ENCODE results near the gene PHF2. TPM values are rescaled to one million over a fixed set of nuclear protein-coding genes. Genes with fewer than 3 reads are reported as not detected.

The PHF2 gene
- total RNA-seq, 1 experiment from 2014 or later = 16.1 TPM

DNA sequence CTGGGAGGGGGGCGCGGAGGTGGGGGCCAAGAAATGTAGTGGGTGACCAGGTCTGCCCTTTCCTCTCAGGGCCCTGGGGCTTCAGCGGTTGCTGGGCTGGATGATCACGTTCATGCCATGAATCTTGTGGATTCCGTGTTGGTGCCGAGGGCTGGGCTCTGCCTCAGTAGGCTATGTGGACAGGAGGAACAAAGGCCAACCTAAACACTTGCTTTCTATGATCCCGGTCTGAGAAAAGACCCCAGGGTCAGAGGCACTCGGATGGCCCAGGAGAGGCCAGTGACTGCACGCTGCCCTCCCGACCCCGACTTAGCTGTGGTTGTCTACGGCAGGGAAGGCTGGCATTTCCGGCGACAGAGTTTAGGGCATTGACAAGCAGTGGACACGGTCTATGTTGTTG lies 26.6 kb downstream of the PHF2 start:
- Histone ChIP-seq H2AFZ (ENCODE audit: low read length) (no peak overlapping the region), H3K27me3 (ENCODE audit: low read length) (no peaks in the 10 kb centered on the region), H3K79me2 (ENCODE audit: low read length) (peaks cover 92% of the 10 kb centered on the region), H3K4me3 (ENCODE audit: low read length) (no peak overlapping the region), H3K36me3 (ENCODE audit: insufficient read depth, low read length) (no peaks in the 10 kb centered on the region; the same call in 1 of the 2 replicates), H4K20me1 (ENCODE audit: insufficient read depth, low read depth, low read length) (no peaks in the 10 kb centered on the region), H3K27ac (ENCODE audit: low read length) (no peak overlapping the region), H3K9ac (ENCODE audit: low read length) (no peak overlapping the region), H3K4me2 (ENCODE audit: low read depth, low read length, poor library complexity, severe bottlenecking) (no peak overlapping the region), H3K9me2 (replicated peaks; ENCODE audit: insufficient read depth, low read length) (no peaks in the 10 kb centered on the region), H3K4me1 (ENCODE audit: low read length) (no peaks in the 10 kb centered on the region), H3K9me3 (ENCODE audit: low read length) (peaks cover 10% of the 10 kb centered on the region; the same call in 1 of the 2 replicates)
- DNase-seq = no peak

GRCh38 chr9:93603906-93604326 lies 27.5 kb downstream of the PHF2 start:
- Histone ChIP-seq H3K36me3 (ENCODE audit: insufficient read depth, low read length) (no peaks in the 10 kb centered on the region; the same call in 1 of the 2 replicates), H3K27me3 (ENCODE audit: low read length) (no peaks in the 10 kb centered on the region), H3K4me1 (ENCODE audit: low read length) (no peaks in the 10 kb centered on the region), H3K79me2 (ENCODE audit: low read length) (peaks cover 92% of the 10 kb centered on the region), H2AFZ (ENCODE audit: low read length) (no peak overlapping the region), H4K20me1 (ENCODE audit: insufficient read depth, low read depth, low read length) (no peaks in the 10 kb centered on the region), H3K4me3 (ENCODE audit: low read length) (no peak overlapping the region), H3K9ac (ENCODE audit: low read length) (no peak overlapping the region), H3K9me3 (ENCODE audit: low read length) (peaks cover 10% of the 10 kb centered on the region; the same call in 1 of the 2 replicates), H3K9me2 (replicated peaks; ENCODE audit: insufficient read depth, low read length) (no peaks in the 10 kb centered on the region), H3K4me2 (ENCODE audit: low read depth, low read length, poor library complexity, severe bottlenecking) (no peak overlapping the region), H3K27ac (ENCODE audit: low read length) (no peak overlapping the region)
- no peak for DNase-seq

DNA sequence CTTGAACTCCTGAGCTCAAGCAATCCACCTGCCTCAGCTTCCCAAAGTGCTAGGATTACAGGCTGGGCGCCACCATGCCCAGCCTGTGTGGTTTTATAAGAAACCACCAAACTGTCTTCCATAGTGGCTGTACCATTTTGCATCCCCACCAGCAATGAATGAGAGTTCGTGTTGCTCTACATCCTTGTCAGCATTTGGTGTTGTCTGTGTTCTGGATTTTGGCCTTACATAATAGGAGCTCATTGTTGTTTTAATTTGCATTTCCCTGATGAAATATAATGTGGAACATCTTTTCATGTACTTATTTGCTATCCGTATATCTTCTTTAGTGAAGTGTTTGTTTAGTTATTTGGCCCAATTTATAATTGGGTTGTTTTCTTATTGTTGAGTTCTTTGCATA lies 29.8 kb downstream of the PHF2 start:
- H3K79me2 ChIP-seq (ENCODE audit: low read length) = peaks cover 90% of the 10 kb centered on the region
- H3K36me3 ChIP-seq (ENCODE audit: insufficient read depth, low read length) = no peaks in the 10 kb centered on the region; the same call in none of the 2 replicates
- no peak overlapping the region for H3K9ac ChIP-seq (ENCODE audit: low read length)
- no peaks in the 10 kb centered on the region for H3K4me1 ChIP-seq (ENCODE audit: low read length)
- no peaks in the 10 kb centered on the region for H3K9me2 ChIP-seq (replicated peaks; ENCODE audit: insufficient read depth, low read length)
- H3K4me2 ChIP-seq (ENCODE audit: low read depth, low read length, poor library complexity, severe bottlenecking) = no peak overlapping the region
- no peak for DNase-seq
- no peak overlapping the region for H3K4me3 ChIP-seq (ENCODE audit: low read length)
- no peak overlapping the region for H2AFZ ChIP-seq (ENCODE audit: low read length)
- no peaks in the 10 kb centered on the region for H3K27me3 ChIP-seq (ENCODE audit: low read length)
- no peak overlapping the region for H3K27ac ChIP-seq (ENCODE audit: low read length)
- H3K9me3 ChIP-seq (ENCODE audit: low read length) = peaks cover 21% of the 10 kb centered on the region
- H4K20me1 ChIP-seq (ENCODE audit: insufficient read depth, low read depth, low read length) = no peaks in the 10 kb centered on the region

DNA sequence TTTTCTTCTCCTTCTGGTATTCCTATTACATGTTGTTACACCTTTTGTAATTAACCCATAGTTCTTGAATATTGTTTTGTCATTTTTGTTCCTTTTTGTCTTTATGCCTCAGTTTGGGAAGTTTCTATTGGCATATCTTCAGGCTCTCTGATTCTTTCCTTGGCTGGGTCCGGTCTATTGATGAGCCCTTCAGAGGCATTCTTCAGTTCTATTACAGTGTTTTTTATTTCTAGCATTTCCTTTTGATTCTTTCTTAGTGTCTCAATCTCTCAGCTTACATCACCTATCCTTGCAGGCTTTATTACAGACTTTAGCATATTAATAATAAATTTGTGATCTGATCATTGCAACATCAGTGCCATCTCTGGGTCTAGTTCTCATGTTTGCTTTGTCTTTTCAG lies 33.8 kb downstream of the PHF2 start:
- H3K79me2 ChIP-seq (ENCODE audit: low read length) = peaks cover 93% of the 10 kb centered on the region
- no peak overlapping the region for H3K4me3 ChIP-seq (ENCODE audit: low read length)
- no peaks in the 10 kb centered on the region for H4K20me1 ChIP-seq (ENCODE audit: insufficient read depth, low read depth, low read length)

GRCh38 chr9:93612052-93612795 lies 35.8 kb downstream of the PHF2 start:
- Histone ChIP-seq H3K4me2 (ENCODE audit: low read depth, low read length, poor library complexity, severe bottlenecking) (no peak overlapping the region), H3K79me2 (ENCODE audit: low read length) (peaks cover 93% of the 10 kb centered on the region), H3K9me3 (ENCODE audit: low read length) (peaks cover 11% of the 10 kb centered on the region), H3K9me2 (replicated peaks; ENCODE audit: insufficient read depth, low read length) (no peaks in the 10 kb centered on the region), H2AFZ (ENCODE audit: low read length) (no peak overlapping the region), H3K9ac (ENCODE audit: low read length) (no peak overlapping the region), H3K27me3 (ENCODE audit: low read length) (no peaks in the 10 kb centered on the region), H4K20me1 (ENCODE audit: insufficient read depth, low read depth, low read length) (no peaks in the 10 kb centered on the region), H3K4me1 (ENCODE audit: low read length) (peaks cover 3% of the 10 kb centered on the region; the same call in 1 of the 2 replicates), H3K4me3 (ENCODE audit: low read length) (no peak overlapping the region), H3K36me3 (ENCODE audit: insufficient read depth, low read length) (no peaks in the 10 kb centered on the region; the same call in 1 of the 2 replicates), H3K27ac (ENCODE audit: low read length) (no peak overlapping the region)
- DNase-seq = no peak

More for the DNA sequence above, 33.8 kb downstream of the PHF2 start:
- DNase-seq = no peak
- no peaks in the 10 kb centered on the region; the same call in 1 of the 2 replicates for H3K36me3 ChIP-seq (ENCODE audit: insufficient read depth, low read length)
- H3K9me2 ChIP-seq (replicated peaks; ENCODE audit: insufficient read depth, low read length) = no peaks in the 10 kb centered on the region
- peaks cover 17% of the 10 kb centered on the region for H3K9me3 ChIP-seq (ENCODE audit: low read length)
- H3K27ac ChIP-seq (ENCODE audit: low read length) = no peak overlapping the region
- H3K27me3 ChIP-seq (ENCODE audit: low read length) = no peaks in the 10 kb centered on the region
- H3K4me1 ChIP-seq (ENCODE audit: low read length) = peaks cover 3% of the 10 kb centered on the region; the same call in 1 of the 2 replicates
- H3K4me2 ChIP-seq (ENCODE audit: low read depth, low read length, poor library complexity, severe bottlenecking) = no peak overlapping the region
- H2AFZ ChIP-seq (ENCODE audit: low read length) = no peak overlapping the region
- H3K9ac ChIP-seq (ENCODE audit: low read length) = no peak overlapping the region

GRCh38 chr9:93612796-93613154 lies 36.4 kb downstream of the PHF2 start:
- Histone ChIP-seq H4K20me1 (ENCODE audit: insufficient read depth, low read depth, low read length) (no peaks in the 10 kb centered on the region), H3K9me2 (replicated peaks; ENCODE audit: insufficient read depth, low read length) (no peaks in the 10 kb centered on the region), H3K4me1 (ENCODE audit: low read length) (peaks cover 3% of the 10 kb centered on the region; the same call in 1 of the 2 replicates), H3K9ac (ENCODE audit: low read length) (no peak overlapping the region), H3K9me3 (ENCODE audit: low read length) (peaks cover 11% of the 10 kb centered on the region), H3K27me3 (ENCODE audit: low read length) (no peaks in the 10 kb centered on the region), H3K4me3 (ENCODE audit: low read length) (no peak overlapping the region), H3K27ac (ENCODE audit: low read length) (no peak overlapping the region), H2AFZ (ENCODE audit: low read length) (no peak overlapping the region), H3K4me2 (ENCODE audit: low read depth, low read length, poor library complexity, severe bottlenecking) (no peak overlapping the region), H3K79me2 (ENCODE audit: low read length) (peaks cover 97% of the 10 kb centered on the region), H3K36me3 (ENCODE audit: insufficient read depth, low read length) (no peaks in the 10 kb centered on the region; the same call in 1 of the 2 replicates)
- DNase-seq = no peak

DNA sequence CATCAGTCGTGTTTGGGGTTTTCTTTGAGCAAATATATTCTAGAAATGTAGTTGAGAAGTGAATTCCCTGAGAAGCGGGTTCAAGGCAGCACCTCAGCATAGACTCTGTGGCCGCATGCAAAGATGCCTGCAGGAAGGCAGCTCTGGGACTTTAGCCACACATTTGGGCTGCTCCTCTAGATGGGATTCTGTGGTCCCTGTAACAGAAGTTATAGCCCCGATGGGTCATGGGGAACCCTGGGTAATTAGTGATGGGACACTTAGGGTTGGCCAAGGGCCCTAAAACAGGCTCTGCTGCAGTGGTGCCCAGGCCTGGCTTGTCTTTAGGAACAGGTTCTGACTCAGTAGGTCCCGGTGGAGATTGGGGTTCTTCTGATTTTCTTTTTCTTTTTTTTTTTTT lies 36.8 kb downstream of the PHF2 start:
- no peaks in the 10 kb centered on the region for H3K27me3 ChIP-seq (ENCODE audit: low read length)
- peaks cover 3% of the 10 kb centered on the region; the same call in 1 of the 2 replicates for H3K4me1 ChIP-seq (ENCODE audit: low read length)
- no peaks in the 10 kb centered on the region; the same call in 1 of the 2 replicates for H3K36me3 ChIP-seq (ENCODE audit: insufficient read depth, low read length)
- H3K9me2 ChIP-seq (replicated peaks; ENCODE audit: insufficient read depth, low read length) = no peaks in the 10 kb centered on the region
- no peaks in the 10 kb centered on the region for H4K20me1 ChIP-seq (ENCODE audit: insufficient read depth, low read depth, low read length)
- H3K4me2 ChIP-seq (ENCODE audit: low read depth, low read length, poor library complexity, severe bottlenecking) = no peak overlapping the region
- peaks cover 11% of the 10 kb centered on the region for H3K9me3 ChIP-seq (ENCODE audit: low read length)
- no peak for DNase-seq
- no peak overlapping the region for H2AFZ ChIP-seq (ENCODE audit: low read length)
- H3K9ac ChIP-seq (ENCODE audit: low read length) = no peak overlapping the region
- no peak overlapping the region for H3K27ac ChIP-seq (ENCODE audit: low read length)
- no peak overlapping the region for H3K4me3 ChIP-seq (ENCODE audit: low read length)
- H3K79me2 ChIP-seq (ENCODE audit: low read length) = peaks cover 97% of the 10 kb centered on the region

DNA sequence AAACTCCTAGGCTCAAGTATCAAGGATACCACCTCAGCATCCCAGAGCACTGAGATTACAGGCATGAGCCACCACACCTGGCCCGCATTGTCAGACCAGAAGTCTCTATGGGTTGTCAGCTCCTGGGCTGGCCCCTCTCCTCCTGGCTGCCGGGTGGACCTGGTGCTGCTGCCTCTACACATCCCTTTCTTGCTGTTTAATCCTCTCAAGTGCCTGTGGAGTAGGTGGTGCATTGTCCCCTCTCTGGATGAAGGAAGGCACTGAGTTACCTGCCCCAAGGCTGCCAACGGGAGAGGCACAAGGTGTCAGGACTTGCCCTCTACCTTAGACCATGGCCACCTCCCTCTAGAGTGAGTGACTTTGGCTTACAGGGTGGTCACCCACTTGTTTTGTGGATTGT lies 37.4 kb downstream of the PHF2 start:
- Histone ChIP-seq H3K4me1 (ENCODE audit: low read length) (peaks cover 3% of the 10 kb centered on the region; the same call in 1 of the 2 replicates), H2AFZ (ENCODE audit: low read length) (no peak overlapping the region), H3K9me2 (replicated peaks; ENCODE audit: insufficient read depth, low read length) (no peaks in the 10 kb centered on the region), H3K27me3 (ENCODE audit: low read length) (no peaks in the 10 kb centered on the region), H3K27ac (ENCODE audit: low read length) (no peak overlapping the region), H3K4me2 (ENCODE audit: low read depth, low read length, poor library complexity, severe bottlenecking) (no peak overlapping the region), H4K20me1 (ENCODE audit: insufficient read depth, low read depth, low read length) (no peaks in the 10 kb centered on the region), H3K9ac (ENCODE audit: low read length) (no peak overlapping the region), H3K4me3 (ENCODE audit: low read length) (no peak overlapping the region), H3K9me3 (ENCODE audit: low read length) (peaks cover 11% of the 10 kb centered on the region), H3K36me3 (ENCODE audit: insufficient read depth, low read length) (no peaks in the 10 kb centered on the region; the same call in 1 of the 2 replicates), H3K79me2 (ENCODE audit: low read length) (peaks cover 97% of the 10 kb centered on the region)
- DNase-seq = no peak

All from Karpas-422 (cell line).